Stimulated activated CD8-positive, alpha-beta memory T cell treated with anti-CD3 and anti-CD28 coated beads, Interleukin-15, amount 100 ng/mL, for 1 hour (primary cell): ENCODE measurements around the gene MBL2.

ENCODE experiments used
- DNase-seq: peaks from one replicate; pipeline ENCODE4 v3.0.0-alpha.2; 2020; ENCODE audit warnings: low read depth

Gene MBL2

GRCh38 chr10:52740155-52740549 lies 32.4 kb downstream of the MBL2 start:
- no peak for DNase-seq

- DNase-seq: no peak
Measured at GRCh38 chr10:52739380-52740154, 33.0 kb downstream of the MBL2 start.

DNA sequence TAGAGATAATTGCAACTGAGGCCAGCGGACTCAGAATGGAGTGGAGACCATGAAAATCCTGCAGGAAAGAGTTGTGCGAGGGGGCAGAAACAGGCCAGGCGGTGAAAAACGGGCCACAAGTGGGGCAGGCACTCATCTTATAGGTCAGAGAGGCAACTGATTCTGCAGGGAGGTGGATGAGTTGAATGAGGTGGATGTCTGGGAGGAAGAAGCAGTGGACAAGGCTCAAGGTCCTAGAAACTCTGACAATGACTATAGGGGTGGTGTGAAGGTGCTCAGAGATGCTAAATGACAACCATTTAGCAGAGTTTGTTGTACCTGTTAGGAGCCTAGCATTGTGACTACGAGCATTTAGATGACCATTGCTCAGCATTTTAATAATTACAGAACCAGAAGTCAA lies 33.6 kb downstream of the MBL2 start:
- DNase-seq: no peak

DNA sequence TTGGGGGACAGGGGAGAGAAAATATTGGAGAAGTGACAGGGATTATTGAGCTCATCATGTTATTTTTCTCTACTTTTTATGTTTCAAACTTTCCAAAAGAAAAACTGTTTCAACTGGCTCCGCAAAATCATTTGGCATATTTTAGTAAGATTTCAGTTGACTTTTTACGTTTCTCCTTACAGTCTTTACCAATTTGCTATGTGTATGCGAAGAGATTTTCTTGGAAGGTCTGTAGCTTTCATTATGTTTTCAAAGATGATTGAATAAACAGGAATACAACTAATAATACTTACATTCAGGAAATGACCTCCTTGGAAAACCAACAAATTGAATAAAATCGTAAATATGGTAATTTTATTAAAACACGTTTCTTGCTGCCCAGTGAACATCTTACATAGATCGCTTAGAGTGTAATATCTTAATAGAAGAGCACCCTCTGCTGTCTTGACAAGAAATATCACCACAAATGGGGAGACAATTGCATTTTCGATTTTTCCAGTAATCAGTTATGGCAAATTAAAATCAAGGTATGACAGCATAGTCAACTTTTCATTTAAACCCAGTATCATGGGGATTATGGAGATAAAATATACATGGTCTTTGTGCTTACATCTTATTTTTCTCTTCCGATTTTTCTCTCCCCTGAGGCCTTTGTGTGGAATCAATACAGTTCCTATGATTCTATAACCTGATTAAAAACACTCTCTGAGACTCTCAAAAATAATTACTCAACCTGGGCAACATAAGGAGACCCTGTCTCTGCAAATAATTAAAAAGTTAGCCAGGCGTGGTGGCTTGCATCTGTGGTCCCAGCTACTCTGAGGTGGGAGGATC lies 43.1 kb downstream of the MBL2 start:
- DNase-seq: no peak

GRCh38 chr10:52720018-52720417 lies 52.6 kb downstream of the MBL2 start:
- DNase-seq: no peak
